Mesothelial cell of epicardium (in vitro differentiated cells): ENCODE results near the gene MED16. TPM values are rescaled to one million over a fixed set of nuclear protein-coding genes. Genes with fewer than 3 reads are reported as not detected.

Experiments used
- DNase-seq, 2 experiments: peaks; one replicate each; pipeline ENCODE4 v3.0.0; 2021; ENCODE audit warnings: low spot score in 2 of 2; ENCODE audit not compliant: unreplicated experiment in 2 of 2
- H3K27ac Mint-ChIP-seq: 2 replicates; pipeline ENCODE4 v1.8.0; 2021; ENCODE audit warnings: mixed read lengths
- H3K27me3 Mint-ChIP-seq: 2 replicates; pipeline ENCODE4 v1.8.0; 2021; ENCODE audit warnings: low read depth, mixed read lengths
- H3K36me3 Mint-ChIP-seq: 2 replicates; pipeline ENCODE4 v1.8.0; 2021; ENCODE audit warnings: mixed read lengths
- H3K4me1 Mint-ChIP-seq: 2 replicates; pipeline ENCODE4 v1.8.0; 2021; ENCODE audit warnings: mixed read lengths
- H3K4me3 Mint-ChIP-seq: 2 replicates; pipeline ENCODE4 v1.8.0; 2021; ENCODE audit warnings: mild to moderate bottlenecking, moderate library complexity, mixed read lengths
- H3K9me3 Mint-ChIP-seq: 2 replicates; pipeline ENCODE4 v1.8.0; 2021; ENCODE audit warnings: mixed read lengths
- CTCF ChIP-seq: fragments of 200-600 bp; sonication (generic); IDR thresholded peaks from one replicate; pipeline ENCODE4 v1.5.0; 2021; ENCODE audit warnings: antibody characterized with exemption; ENCODE audit not compliant: unreplicated experiment
- total RNA-seq: library from RNA; stranded (reverse); gene quantifications from 3 replicates; pipeline ENCODE4 v1.2.1, GENCODE V29; 2021

The MED16 gene
- total RNA-seq, 1 donor from 2014 or later, result 79.8 TPM

GRCh38 chr19:876780-877314 lies 16.1 kb downstream of the MED16 start:
- Mint-ChIP-seq H3K4me3 (no peak overlapping the region), H3K27me3 (no peaks in the 10 kb centered on the region), H3K9me3 (no peaks in the 10 kb centered on the region), H3K4me1 (no peaks in the 10 kb centered on the region), H3K36me3 (peaks cover 18% of the 10 kb centered on the region), H3K27ac (no peak overlapping the region)
- no peak for TF ChIP-seq CTCF
- no peak for DNase-seq

- H3K36me3 Mint-ChIP-seq, result peaks cover 12% of the 10 kb centered on the region
- H3K9me3 Mint-ChIP-seq, result no peaks in the 10 kb centered on the region
- no peak for TF ChIP-seq CTCF
- no peak for DNase-seq
- no peak overlapping the region for H3K4me3 Mint-ChIP-seq
- H3K27ac Mint-ChIP-seq, result no peak overlapping the region
- H3K27me3 Mint-ChIP-seq, result peaks cover 2% of the 10 kb centered on the region
- H3K4me1 Mint-ChIP-seq, result peaks cover 2% of the 10 kb centered on the region
These were observed 16.9 kb downstream of the MED16 start for GRCh38 chr19:876089-876488.

DNA sequence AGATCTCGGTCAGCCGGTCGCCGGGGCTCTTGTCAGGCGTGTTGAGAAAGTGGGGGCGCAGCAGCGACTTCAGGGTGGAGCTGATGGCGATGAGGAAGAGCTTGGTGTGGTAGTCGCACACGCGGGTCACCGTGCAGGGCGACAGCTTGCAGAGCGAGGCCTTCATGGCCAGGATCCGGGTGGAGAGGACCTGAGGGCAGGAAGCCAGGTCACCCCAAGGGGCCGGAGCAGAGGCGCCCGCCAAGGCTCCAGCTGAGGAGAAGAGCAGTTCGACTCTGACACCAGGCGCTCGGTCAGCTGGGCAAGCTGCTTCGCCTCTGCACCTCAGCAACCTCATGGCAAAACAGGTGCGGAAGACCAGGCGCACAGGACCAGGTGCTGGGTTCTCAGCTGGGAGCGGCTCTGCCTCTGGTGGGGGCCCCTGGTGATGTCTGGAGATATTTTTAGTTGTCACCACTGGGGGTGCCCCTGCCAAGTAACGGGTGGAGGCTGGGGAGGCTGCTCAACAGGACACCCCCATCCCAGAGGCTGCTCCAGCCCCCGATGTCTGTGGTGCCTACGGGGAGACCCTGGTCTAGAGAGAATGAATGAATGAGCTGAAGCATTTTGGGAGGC lies 17.6 kb downstream of the MED16 start:
- Mint-ChIP-seq H3K9me3 (no peaks in the 10 kb centered on the region), H3K4me1 (peaks cover 2% of the 10 kb centered on the region), H3K27ac (no peak overlapping the region), H3K4me3 (no peak overlapping the region), H3K27me3 (peaks cover 2% of the 10 kb centered on the region), H3K36me3 (peaks cover 10% of the 10 kb centered on the region)
- no peak for DNase-seq
- TF ChIP-seq CTCF, result no peak

- DNase-seq, result no peak
- Mint-ChIP-seq H3K27ac (no peak overlapping the region), H3K36me3 (peaks cover 11% of the 10 kb centered on the region), H3K4me3 (no peak overlapping the region), H3K9me3 (no peaks in the 10 kb centered on the region), H3K4me1 (peaks cover 2% of the 10 kb centered on the region), H3K27me3 (peaks cover 2% of the 10 kb centered on the region)
- TF ChIP-seq CTCF, result no peak
These were observed 19.4 kb downstream of the MED16 start for GRCh38 chr19:873561-874041.

DNA sequence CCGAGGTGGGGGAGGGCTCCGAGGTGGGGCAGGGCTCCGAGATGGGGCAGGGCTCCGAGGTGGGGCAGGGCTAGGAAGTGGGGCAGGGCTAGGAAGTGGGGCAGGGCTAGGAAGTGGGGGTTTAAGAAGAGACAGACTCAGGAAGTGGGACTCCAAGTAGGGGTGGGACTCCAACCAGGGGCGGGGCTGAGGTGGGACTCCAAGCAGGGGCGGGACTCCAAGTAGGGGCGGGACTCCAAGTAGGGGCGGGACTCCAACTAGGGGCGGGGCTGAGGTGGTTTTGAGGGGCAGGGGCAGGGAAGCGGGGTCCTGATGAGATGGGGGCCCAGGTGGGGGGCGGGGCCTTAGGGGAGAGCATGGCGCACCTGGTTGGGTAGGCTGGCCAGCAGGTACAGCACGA lies 19.9 kb downstream of the MED16 start:
- no peaks in the 10 kb centered on the region for H3K9me3 Mint-ChIP-seq
- H3K4me1 Mint-ChIP-seq, result peaks cover 2% of the 10 kb centered on the region
- H3K4me3 Mint-ChIP-seq, result no peak overlapping the region
- TF ChIP-seq CTCF, result no peak
- DNase-seq, result no peak
- peaks cover 13% of the 10 kb centered on the region for H3K36me3 Mint-ChIP-seq
- H3K27ac Mint-ChIP-seq, result no peak overlapping the region
- peaks cover 2% of the 10 kb centered on the region for H3K27me3 Mint-ChIP-seq
